Liver (tissue), 9 donors: ENCODE results near the gene PLK3. TPM values are rescaled to one million over a fixed set of nuclear protein-coding genes. Genes with fewer than 3 reads are reported as not detected.

Source experiments
- DNase-seq: peaks from one replicate; pipeline ENCODE4 v3.0.0-alpha.2; 2017; ENCODE audit warnings: low spot score
- H3K27ac ChIP-seq, 2 donors: one replicate each; pipeline ENCODE4 v1.7.0; 2013; ENCODE audit warnings: inconsistent platforms in 2 of 2, low read length in 2 of 2, control low read depth in 1 of 2, low read depth in 1 of 2, mild to moderate bottlenecking in 1 of 2
- H3K27me3 ChIP-seq, 4 donors: one replicate each; pipeline versions ENCODE4 v1.6.1 to v1.7.0; 2013; ENCODE audit warnings: low read length in 3 of 4, inconsistent platforms in 1 of 4, mild to moderate bottlenecking in 1 of 4, moderate library complexity in 1 of 4; ENCODE audit not compliant: control insufficient read depth in 4 of 4, insufficient read depth in 4 of 4
- H3K36me3 ChIP-seq, 4 donors: one replicate each; pipeline versions ENCODE4 v1.6.1 to v1.7.0; 2013; ENCODE audit warnings: low read length in 3 of 4, mild to moderate bottlenecking in 3 of 4, low read depth in 1 of 4, moderate library complexity in 1 of 4; ENCODE audit not compliant: control insufficient read depth in 4 of 4, insufficient read depth in 3 of 4
- H3K4me1 ChIP-seq, 4 donors: one replicate each; pipeline versions ENCODE4 v1.6.1 to v1.7.0; 2013; ENCODE audit warnings: low read length in 3 of 4, mild to moderate bottlenecking in 3 of 4, moderate library complexity in 1 of 4; ENCODE audit not compliant: control insufficient read depth in 4 of 4, insufficient read depth in 4 of 4
- H3K4me3 ChIP-seq, 3 donors: one replicate each; pipeline versions ENCODE4 v1.6.1 to v1.7.0; 2013; ENCODE audit warnings: low read length in 3 of 3, control low read depth in 1 of 3, low read depth in 1 of 3, mild to moderate bottlenecking in 1 of 3
- H3K9ac ChIP-seq, 2 donors: one replicate each; pipeline ENCODE4 v1.7.0; 2013; ENCODE audit warnings: low read length in 2 of 2, mild to moderate bottlenecking in 2 of 2, moderate library complexity in 2 of 2, control low read depth in 1 of 2, low read depth in 1 of 2
- H3K9me3 ChIP-seq, 4 donors: one replicate each; pipeline versions ENCODE4 v1.6.1 to v1.7.0; 2013; ENCODE audit warnings: low read length in 3 of 4; ENCODE audit not compliant: control insufficient read depth in 4 of 4
- EGR1 ChIP-seq, 2 donors: IDR thresholded peaks; 2 replicates each; pipeline ENCODE4 v1.6.1; 2016 to 2018; ENCODE audit warnings: antibody characterized with exemption in 2 of 2, low read depth in 2 of 2
- FOXA1 ChIP-seq: IDR thresholded peaks from 2 replicates; pipeline ENCODE4 v1.6.1; 2016; ENCODE audit warnings: antibody characterized with exemption
- FOXA2 ChIP-seq: IDR thresholded peaks from 2 replicates; pipeline ENCODE4 v1.6.1; 2016; ENCODE audit warnings: antibody characterized with exemption
- GABPA ChIP-seq, 2 donors: IDR thresholded peaks in 1 of 2; conservative IDR thresholded peaks in 1 of 2; 2 replicates each; pipeline ENCODE4 v1.6.1; 2016; ENCODE audit warnings: antibody characterized with exemption in 2 of 2, mild to moderate bottlenecking in 1 of 2, moderate library complexity in 1 of 2
- HNF4A ChIP-seq, 2 donors: conservative IDR thresholded peaks; 2 replicates each; pipeline ENCODE4 v1.6.1; 2016; ENCODE audit warnings: antibody characterized with exemption in 2 of 2, mild to moderate bottlenecking in 2 of 2
- HNF4G ChIP-seq: IDR thresholded peaks from 2 replicates; pipeline ENCODE4 v1.6.1; 2016; ENCODE audit warnings: antibody characterized with exemption
- JUND ChIP-seq, 2 donors: IDR thresholded peaks; 2 replicates each; pipeline ENCODE4 v1.6.1; 2016; ENCODE audit warnings: antibody characterized with exemption in 2 of 2
- NR2F2 ChIP-seq: IDR thresholded peaks from 2 replicates; pipeline ENCODE4 v1.6.1; 2016; ENCODE audit warnings: antibody characterized with exemption
- RAD21 ChIP-seq, 2 donors: IDR thresholded peaks; 2 replicates each; pipeline ENCODE4 v1.6.1; 2016; ENCODE audit warnings: antibody characterized with exemption in 2 of 2, mild to moderate bottlenecking in 2 of 2
- RXRA ChIP-seq, 2 donors: IDR thresholded peaks; 2 replicates each; pipeline ENCODE4 v1.6.1; 2017 to 2018; ENCODE audit warnings: antibody characterized with exemption in 2 of 2, mild to moderate bottlenecking in 1 of 2
- SP1 ChIP-seq: IDR thresholded peaks from 2 replicates; pipeline ENCODE4 v1.6.1; 2018; ENCODE audit warnings: antibody characterized with exemption, mild to moderate bottlenecking
- TAF1 ChIP-seq: conservative IDR thresholded peaks from 2 replicates; pipeline ENCODE4 v1.6.1; 2016; ENCODE audit warnings: antibody characterized with exemption, mild to moderate bottlenecking
- YY1 ChIP-seq: IDR thresholded peaks from 2 replicates; pipeline ENCODE4 v1.6.1; 2016; ENCODE audit warnings: antibody characterized with exemption, mild to moderate bottlenecking
- WGBS: extraction: QIAGEN DNeasy Blood & Tissue Kit; methylation state at CpG from one replicate; pipeline ENCODE4 v1.1.7; 2013; 5-methylcytosine and 5-hydroxymethylcytosine counted together
- polyA plus RNA-seq, 2 donors: library from polyadenylated mRNA; stranded (reverse) in 1 of 2; unstranded in 1 of 2; fragments of 200-250 nt in 1 of 2; fragments of >200 nt in 1 of 2; fragmentation: Nextera tagmentation in 1 of 2; extraction: Ambion mirVana in 1 of 2; gene quantifications; one replicate each; pipeline versions ENCODE4 v1.2.1 to v1.2.3, GENCODE V29; 2013 to 2015
- total RNA-seq, 2 donors: library from RNA; depleted of rRNA; stranded (reverse); fragments of >200 nt; gene quantifications; one replicate each; pipeline ENCODE4 v1.2.3, GENCODE V29; 2014
- TF ChIP-seq, protein P1 (sequence below): IDR thresholded peaks from 2 replicates; pipeline ENCODE4 v1.6.1; 2016; ENCODE audit warnings: antibody characterized with exemption
- TF ChIP-seq, protein P2 (sequence below): IDR thresholded peaks from 2 replicates; pipeline ENCODE4 v1.6.1; 2016; ENCODE audit warnings: antibody characterized with exemption
- TF ChIP-seq, protein P3 (sequence below): IDR thresholded peaks from 2 replicates; pipeline ENCODE4 v1.6.1; 2016; ENCODE audit warnings: antibody characterized with exemption, mild to moderate bottlenecking
- TF ChIP-seq, protein P4 (sequence below): IDR thresholded peaks from 2 replicates; pipeline ENCODE4 v1.6.1; 2016; ENCODE audit warnings: antibody characterized with exemption
- TF ChIP-seq, protein P5 (sequence below): fragments of 150-350 bp; IDR thresholded peaks from 2 replicates; pipeline ENCODE4 v1.5.1; 2017; ENCODE audit warnings: improper control_type of control experiment, low read depth, low read length; ENCODE audit not compliant: missing input control
- donor health status: healthy.
- donor health status: healthy.
- donor health status: healthy.
- donor health status: healthy.
- donor health status: healthy.

Gene PLK3
- total and polyA plus RNA-seq, 4 donors: 1.5 to 5.7 (median 2.3) TPM

DNA sequence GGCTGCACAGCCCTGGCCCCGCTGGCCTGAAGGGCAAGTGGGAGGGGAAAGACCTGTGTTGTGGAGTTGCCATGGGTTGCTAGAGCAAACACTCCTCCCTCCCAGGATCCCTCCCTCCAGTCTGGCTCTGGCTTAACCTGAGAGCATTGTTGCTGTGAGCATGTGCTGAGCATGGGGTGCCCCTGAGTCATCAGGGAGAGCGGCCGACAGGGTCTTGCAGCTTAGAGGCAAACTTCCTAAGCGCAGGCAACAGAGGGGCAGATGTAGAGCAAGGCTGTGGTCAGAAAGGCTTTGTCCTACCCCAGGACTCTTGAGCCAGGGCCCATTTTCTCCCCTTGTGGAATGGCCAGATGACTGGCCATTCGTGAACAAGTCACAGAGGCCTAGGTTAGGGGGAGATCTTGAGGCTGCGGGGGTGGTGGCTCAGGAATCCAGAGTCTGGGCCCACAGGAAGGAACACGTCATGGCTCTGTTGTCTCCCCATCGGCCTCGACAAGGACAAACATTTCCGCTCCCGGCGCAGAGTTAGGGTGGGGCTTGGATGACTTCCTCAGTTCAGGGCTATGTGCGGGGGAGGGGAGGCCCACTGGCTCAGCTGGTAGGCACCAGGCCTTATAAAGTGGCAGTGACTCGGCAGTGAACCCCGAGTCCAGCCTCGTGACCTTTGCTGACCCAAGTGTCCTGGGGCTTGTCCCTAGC, 7.3 kb downstream of the PLK3 start:
- peak overlapping the region; percentile 95 to 98 for H3K27ac ChIP-seq
- H3K4me1 ChIP-seq: peaks cover 15 to 46% (median 37%) of the 10 kb centered on the region in 4 donors
- H3K36me3 ChIP-seq: peaks cover 0 to 8% (median 7%) of the 10 kb centered on the region in 4 donors
- H3K4me3 ChIP-seq: no peak overlapping the region
- H3K9ac ChIP-seq: peak overlapping the region; percentile 51 to 53
- H3K27me3 ChIP-seq: no peaks in the 10 kb centered on the region
- DNase-seq: peak; percentile 85
- no peaks in the 10 kb centered on the region for H3K9me3 ChIP-seq
- 3% methylated on average over 16 of the region's 16 CpGs for WGBS
- TF ChIP-seq YY1 (peak; percentile 91), FOXA1 (no peak), HNF4A (conservative IDR thresholded peaks at IDR 0.05) (peak in 1 of 2 donors; percentile 83), RAD21 (IDR thresholded peaks at IDR 0.05) (peak in 1 of 2 donors; percentile 32), HNF4G (no peak), JUND (IDR thresholded peaks at IDR 0.05) (peak; percentile 90 to 93), TAF1 (peak; percentile 4), NR2F2 (peak; percentile 87), GABPA (IDR thresholded peaks at IDR 0.05 in 1 of 2, conservative IDR thresholded peaks at IDR 0.05 in 1 of 2) (peak in 1 of 2 donors; percentile 59), FOXA2 (no peak), RXRA (IDR thresholded peaks at IDR 0.05) (peak; percentile 62 to 93), SP1 (peak; percentile 80), EGR1 (IDR thresholded peaks at IDR 0.05; ENCODE audit: low read depth in 2 of 2) (peak; percentile 46 to 79)
- TF ChIP-seq, protein P1, sequence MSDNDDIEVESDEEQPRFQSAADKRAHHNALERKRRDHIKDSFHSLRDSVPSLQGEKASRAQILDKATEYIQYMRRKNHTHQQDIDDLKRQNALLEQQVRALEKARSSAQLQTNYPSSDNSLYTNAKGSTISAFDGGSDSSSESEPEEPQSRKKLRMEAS: peak; percentile 97
- TF ChIP-seq, protein P2, sequence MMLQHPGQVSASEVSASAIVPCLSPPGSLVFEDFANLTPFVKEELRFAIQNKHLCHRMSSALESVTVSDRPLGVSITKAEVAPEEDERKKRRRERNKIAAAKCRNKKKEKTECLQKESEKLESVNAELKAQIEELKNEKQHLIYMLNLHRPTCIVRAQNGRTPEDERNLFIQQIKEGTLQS: peak; percentile 74
- TF ChIP-seq, protein P3, sequence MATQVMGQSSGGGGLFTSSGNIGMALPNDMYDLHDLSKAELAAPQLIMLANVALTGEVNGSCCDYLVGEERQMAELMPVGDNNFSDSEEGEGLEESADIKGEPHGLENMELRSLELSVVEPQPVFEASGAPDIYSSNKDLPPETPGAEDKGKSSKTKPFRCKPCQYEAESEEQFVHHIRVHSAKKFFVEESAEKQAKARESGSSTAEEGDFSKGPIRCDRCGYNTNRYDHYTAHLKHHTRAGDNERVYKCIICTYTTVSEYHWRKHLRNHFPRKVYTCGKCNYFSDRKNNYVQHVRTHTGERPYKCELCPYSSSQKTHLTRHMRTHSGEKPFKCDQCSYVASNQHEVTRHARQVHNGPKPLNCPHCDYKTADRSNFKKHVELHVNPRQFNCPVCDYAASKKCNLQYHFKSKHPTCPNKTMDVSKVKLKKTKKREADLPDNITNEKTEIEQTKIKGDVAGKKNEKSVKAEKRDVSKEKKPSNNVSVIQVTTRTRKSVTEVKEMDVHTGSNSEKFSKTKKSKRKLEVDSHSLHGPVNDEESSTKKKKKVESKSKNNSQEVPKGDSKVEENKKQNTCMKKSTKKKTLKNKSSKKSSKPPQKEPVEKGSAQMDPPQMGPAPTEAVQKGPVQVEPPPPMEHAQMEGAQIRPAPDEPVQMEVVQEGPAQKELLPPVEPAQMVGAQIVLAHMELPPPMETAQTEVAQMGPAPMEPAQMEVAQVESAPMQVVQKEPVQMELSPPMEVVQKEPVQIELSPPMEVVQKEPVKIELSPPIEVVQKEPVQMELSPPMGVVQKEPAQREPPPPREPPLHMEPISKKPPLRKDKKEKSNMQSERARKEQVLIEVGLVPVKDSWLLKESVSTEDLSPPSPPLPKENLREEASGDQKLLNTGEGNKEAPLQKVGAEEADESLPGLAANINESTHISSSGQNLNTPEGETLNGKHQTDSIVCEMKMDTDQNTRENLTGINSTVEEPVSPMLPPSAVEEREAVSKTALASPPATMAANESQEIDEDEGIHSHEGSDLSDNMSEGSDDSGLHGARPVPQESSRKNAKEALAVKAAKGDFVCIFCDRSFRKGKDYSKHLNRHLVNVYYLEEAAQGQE: peak; percentile 89
- TF ChIP-seq, protein P4, sequence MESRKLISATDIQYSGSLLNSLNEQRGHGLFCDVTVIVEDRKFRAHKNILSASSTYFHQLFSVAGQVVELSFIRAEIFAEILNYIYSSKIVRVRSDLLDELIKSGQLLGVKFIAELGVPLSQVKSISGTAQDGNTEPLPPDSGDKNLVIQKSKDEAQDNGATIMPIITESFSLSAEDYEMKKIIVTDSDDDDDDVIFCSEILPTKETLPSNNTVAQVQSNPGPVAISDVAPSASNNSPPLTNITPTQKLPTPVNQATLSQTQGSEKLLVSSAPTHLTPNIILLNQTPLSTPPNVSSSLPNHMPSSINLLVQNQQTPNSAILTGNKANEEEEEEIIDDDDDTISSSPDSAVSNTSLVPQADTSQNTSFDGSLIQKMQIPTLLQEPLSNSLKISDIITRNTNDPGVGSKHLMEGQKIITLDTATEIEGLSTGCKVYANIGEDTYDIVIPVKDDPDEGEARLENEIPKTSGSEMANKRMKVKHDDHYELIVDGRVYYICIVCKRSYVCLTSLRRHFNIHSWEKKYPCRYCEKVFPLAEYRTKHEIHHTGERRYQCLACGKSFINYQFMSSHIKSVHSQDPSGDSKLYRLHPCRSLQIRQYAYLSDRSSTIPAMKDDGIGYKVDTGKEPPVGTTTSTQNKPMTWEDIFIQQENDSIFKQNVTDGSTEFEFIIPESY: peak; percentile 47
- TF ChIP-seq, protein P5, sequence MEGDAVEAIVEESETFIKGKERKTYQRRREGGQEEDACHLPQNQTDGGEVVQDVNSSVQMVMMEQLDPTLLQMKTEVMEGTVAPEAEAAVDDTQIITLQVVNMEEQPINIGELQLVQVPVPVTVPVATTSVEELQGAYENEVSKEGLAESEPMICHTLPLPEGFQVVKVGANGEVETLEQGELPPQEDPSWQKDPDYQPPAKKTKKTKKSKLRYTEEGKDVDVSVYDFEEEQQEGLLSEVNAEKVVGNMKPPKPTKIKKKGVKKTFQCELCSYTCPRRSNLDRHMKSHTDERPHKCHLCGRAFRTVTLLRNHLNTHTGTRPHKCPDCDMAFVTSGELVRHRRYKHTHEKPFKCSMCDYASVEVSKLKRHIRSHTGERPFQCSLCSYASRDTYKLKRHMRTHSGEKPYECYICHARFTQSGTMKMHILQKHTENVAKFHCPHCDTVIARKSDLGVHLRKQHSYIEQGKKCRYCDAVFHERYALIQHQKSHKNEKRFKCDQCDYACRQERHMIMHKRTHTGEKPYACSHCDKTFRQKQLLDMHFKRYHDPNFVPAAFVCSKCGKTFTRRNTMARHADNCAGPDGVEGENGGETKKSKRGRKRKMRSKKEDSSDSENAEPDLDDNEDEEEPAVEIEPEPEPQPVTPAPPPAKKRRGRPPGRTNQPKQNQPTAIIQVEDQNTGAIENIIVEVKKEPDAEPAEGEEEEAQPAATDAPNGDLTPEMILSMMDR: no peak
